GM23248 (cell line): Measurements from ENCODE around the gene CPLANE2.

ENCODE experiments used
- EZH2 ChIP-seq: fragments of 200-600 bp; sonication (generic); IDR thresholded peaks from 2 replicates; pipeline ENCODE4 v1.6.1; 2018; ENCODE audit warnings: antibody characterized with exemption, mild to moderate bottlenecking; ENCODE audit not compliant: insufficient read depth, poor library complexity, severe bottlenecking
- EZH2phosphoT487 ChIP-seq: fragments of 200-600 bp; sonication (generic); IDR thresholded peaks from 2 replicates; pipeline ENCODE4 v1.6.1; 2018; ENCODE audit warnings: antibody characterized with exemption, moderate library complexity, mild to moderate bottlenecking, low read depth; ENCODE audit not compliant: insufficient read depth

DNA sequence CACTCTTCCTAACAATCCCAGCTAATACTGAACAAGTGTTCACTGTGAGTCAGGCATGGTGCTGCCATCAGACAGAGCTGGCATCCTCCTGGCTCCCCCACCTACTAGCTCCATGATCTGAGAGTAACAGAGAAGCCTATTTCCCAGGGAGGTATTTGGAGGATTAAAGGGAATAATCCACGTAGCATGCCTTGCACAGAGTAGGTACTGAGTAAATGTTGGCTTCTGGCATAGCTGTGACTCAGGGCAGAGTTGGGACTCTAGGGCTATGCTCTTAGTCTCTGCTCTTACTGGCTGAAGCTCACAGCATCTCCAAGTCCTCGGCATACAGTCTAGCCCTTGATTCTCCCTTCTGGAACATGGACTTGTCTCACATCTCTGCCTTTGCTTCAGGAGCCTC is 32.8 kb downstream of the CPLANE2 start:
- no peak for TF ChIP-seq EZH2phosphoT487
- TF ChIP-seq EZH2: no peak
